T-helper 2 cell treated with Interferon-gamma antibody and Interleukin-4, amounts not matched to agents 100 ng/mL and 5 ng/mL, for 36 hours (primary cell): Measurements from ENCODE around the gene GHR. TPM values are rescaled to one million over a fixed set of nuclear protein-coding genes. Genes with fewer than 3 reads are reported as not detected.
"Not testable (repeated sequence)": the region's sequence is repeated elsewhere in the genome, so short reads cannot be mapped to it uniquely, and the experiment has no call there.

Experiments
- intact Hi-C: fragments of 100-400 bp; cut with micrococcal nuclease; formaldehyde crosslinking; loops from one replicate; pipeline ENCODE4 v1.15.1; 2023
- total RNA-seq: library from RNA; stranded (reverse); gene quantifications from 2 replicates; pipeline ENCODE4 v1.2.3, GENCODE V29; 2022

The GHR gene
- total RNA-seq, 1 donor from 2014 or later = not detected

DNA sequence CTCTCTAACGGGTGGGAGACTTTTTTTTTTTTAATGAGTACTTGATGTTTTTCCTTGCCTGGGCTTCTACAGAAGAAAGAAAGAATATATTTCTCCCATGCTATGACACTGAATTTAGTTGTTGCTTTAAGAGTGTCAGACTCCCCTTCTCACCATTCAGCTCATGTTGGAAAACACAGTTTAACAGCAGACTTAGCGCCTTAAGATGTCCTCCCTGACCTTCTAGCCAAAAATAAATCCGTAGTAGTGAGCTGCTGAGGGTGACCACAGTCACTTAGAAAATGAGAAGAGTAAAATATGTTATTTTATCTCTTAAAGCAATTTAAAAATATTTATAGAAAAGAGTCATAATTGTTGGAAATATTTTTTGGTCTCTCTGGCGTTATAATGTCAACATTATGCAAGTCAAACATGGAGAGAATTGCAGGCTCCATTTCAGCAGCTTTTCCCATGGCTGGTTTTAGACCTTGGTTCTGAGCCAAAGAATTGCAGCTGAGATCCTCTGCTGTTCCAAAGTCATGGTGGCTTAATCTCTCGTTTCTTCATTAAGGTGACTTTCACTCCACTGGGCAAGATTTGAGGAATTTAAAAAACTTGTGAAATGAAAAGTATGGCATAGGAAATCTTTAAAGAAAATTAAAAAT is 143.5 kb downstream of the GHR start:
- intact Hi-C loops = no loop called here

DNA sequence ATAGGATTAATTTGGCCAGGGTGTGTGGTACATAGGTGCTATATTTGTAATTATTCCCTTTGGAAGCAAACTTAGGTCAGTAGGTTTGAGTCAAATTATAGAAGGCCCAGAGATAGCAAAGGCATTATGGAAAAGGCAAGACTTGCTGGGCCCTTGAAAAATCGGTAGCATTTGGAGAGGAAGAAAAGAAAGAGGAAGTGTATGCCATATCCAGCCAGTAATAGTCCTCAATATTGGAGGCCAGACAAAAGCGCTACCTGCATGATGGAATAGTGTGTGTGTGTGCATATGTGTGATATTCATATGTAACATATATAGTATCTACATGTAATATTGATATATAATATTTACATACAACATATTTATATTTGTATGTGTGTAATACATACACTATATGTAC is 146.1 kb downstream of the GHR start:
- intact Hi-C loops = no loop called here

DNA sequence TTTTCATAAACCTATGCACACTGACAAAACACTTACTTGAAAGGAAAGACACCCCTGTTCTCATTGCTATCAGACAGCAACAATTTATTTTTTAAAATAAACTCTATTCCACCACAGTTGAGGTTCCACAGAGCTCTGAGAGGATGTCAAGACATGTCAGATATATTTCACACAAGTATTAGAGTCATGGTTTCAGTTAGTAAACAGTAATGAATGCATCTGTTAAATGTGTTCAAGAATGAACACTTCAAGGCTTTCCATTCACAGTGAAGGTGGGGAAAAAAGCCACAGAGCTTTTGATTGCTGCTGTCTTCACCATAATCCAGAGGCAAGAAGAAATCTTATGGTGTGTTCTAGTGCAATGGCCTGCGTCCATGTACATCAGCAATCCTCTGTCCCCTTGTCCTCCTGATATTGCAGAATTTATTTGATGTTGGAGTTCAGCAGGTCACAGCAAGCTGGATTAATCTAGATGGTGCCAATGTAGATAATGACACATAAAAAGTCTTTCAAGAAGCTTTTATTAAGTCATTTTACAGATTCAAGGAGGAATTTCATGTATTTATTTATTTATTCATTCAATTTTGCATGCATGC is 146.8 kb downstream of the GHR start:
- intact Hi-C loops = no loop called here

DNA sequence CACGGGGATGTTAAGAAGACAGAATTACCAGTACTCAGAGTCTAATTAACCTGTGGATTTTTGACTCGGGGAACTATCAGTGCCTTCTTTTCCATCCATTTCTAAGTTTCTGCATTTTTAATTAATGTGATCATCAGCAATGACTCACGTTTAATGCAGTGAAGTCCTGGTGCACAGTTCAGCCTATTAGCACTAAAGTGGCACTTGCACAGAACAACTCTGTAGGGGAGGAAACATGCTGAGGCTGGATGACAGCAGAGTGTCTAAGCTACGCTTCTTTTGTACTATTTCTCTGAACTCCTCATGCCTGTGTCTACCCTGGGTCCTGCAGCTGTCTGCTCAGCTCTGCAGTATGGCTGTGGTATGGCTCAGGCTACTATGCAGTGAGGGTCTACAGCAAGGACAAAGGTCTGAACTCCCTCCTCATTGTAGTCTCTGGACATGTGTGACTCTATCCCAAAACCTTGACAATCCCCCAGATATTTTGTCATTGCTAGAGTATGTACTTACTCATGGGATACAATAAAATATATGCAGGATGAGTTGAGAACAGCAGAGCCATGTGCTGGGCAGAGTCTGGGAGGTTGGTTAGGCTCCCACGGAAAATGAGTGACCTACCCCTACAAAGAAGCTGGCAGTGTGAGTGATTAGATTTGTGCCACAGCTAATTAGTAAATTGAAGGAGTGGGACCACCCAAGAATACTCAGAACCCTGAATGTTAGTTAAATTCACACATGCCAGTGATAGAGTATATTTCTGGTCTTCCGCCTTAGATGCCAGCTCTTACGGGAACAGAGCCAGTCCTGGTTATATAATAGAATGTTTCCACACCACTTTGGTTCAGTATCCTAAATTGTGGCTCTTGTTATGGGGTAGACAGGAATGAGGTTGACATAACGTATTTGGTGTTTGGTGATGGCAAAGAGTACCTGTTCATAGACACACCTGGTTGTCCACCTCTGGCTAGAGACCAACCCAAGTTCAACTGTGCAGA is 148.0 kb downstream of the GHR start:
- intact Hi-C loops = no loop called here

DNA sequence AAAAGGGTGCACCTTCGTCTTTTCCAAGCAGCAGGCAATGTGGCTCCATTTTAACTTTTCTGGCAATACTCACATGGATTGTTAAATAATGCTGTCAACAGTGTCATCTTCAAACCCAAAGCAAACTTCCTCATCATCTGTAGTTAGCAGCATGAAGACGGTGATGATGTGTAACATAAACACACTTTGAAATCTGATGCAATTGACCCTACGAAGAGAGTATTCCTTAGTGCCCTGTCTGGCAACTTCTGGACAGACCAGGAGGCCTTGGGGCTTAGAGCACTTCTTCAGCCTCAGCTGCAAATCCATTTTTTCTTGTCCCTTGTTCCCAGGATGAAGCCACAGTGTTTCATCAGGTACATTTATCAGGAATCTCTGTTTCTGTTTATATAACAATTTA is 149.1 kb downstream of the GHR start:
- intact Hi-C loops = no loop called here

DNA sequence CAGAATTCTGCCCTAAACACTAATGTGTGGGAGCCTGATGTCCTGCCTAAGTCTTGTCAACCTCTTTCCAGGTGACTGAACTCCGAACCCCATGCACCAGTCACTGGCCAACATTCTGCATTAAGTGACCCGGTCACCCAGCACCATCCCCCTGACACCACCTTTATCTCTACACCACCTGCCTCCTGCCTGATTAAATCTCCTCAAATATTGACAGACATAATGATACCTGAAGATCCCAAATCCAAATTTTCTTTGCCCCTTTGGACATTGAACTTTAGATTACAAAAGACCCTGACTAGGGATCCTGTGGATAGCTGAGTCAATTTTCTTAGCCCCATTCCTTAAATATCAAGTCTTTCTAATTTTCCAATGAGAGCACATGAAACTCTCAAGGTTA is 150.1 kb downstream of the GHR start:
- intact Hi-C loops = no loop called here

DNA sequence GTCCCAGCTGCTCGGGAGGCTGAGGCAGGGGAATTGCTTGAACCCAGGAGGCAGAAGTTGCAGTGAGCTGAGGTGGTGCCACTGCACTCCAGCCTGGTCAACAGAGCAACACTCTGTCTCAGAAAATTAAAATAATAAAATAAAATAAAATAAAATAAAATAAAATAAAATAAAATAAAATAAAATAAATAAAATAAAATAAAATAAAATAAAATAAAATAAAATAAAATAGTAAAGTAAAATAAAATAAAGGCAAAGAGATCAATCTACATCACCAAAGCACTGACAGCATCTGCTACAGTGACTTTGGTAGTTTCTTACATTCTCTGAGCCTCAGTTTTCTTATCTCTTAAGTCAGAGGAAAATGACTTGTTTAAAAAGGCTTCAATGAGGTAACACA is 152.7 kb downstream of the GHR start:
- intact Hi-C loops = not testable (repeated sequence)

DNA sequence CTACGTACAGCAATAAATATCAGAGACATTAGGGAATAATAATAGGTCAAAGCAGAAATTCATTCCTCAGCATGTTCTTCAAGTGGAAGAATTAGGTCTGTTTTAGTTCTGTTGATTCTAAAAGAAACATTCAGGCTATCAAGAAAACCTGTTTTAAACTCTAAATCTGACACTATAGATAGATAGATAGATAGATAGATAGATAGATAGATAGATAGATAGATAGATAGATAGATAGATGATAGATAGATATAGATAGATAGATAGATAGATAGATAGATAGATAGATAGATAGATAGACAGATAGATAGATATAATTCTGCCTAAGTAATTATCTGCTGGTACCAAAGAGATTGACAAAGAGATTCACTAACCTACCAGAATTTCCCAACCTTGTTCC is 155.7 kb downstream of the GHR start:
- intact Hi-C loops = not testable (repeated sequence)

DNA sequence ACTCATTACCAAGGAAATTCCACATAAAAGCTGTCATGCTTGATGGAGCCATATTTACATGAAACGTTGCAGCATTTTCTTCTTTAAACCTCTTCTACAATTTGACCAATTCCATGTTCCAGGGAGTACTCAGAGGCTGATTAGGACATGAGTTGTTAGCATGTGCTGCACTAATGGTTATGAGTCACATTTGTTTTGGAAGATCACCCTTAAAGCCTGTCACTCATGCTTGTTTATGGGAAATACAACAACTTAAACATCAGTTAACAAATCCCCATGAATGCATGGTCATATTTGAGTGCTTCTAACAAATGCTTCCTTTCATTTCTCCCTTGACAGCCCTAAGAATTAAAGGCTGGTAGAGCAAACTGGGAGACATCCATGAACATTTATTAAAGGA is 156.1 kb downstream of the GHR start:
- intact Hi-C loops = no loop called here

DNA sequence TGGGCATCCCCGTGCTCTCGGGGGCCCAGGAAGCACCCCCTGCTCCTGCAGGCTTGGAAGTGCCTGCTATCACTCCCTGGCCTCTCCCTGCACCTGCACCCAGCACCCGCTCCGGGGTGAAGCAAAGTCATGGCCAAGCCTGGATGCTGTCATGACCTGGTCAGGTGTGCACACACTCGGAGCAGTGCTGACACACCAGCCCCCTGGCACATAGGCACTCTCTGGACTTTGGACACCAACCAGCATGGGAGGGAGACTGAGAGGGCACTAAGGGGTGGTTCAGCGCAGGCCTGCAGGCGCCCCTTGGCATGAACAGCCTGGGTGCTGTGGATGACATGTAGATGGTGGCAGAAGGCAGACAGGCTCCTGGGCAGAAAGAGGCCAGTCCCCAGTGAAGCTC is 158.6 kb downstream of the GHR start:
- intact Hi-C loops = loop anchor here (2.0 to 10.0 kb wide), 2 partner anchors 185 to 303 kb away; no protein-coding TSS in a partner anchor

DNA sequence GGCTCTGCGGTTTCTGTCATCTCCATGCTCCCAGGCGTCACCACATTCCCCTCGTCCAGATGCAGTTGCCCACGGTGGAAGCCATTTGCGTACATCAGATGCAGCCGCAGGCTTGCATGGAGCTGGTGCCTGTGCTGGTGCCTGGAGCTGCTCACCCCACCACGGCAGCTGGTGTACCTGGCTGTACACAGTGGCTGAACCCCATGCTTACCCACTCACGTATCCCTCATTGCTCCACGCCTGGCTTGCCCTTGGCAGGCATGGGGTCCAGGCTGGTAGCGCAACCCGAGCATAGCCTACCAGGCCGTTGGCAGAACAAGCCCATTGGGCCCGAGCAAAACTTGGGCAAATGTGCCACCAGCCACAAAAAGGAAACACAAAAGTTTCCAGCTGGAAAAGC is 159.5 kb downstream of the GHR start:
- intact Hi-C loops = loop anchor here (2.0 to 10.0 kb wide), 2 partner anchors 184 to 302 kb away; no protein-coding TSS in a partner anchor

DNA sequence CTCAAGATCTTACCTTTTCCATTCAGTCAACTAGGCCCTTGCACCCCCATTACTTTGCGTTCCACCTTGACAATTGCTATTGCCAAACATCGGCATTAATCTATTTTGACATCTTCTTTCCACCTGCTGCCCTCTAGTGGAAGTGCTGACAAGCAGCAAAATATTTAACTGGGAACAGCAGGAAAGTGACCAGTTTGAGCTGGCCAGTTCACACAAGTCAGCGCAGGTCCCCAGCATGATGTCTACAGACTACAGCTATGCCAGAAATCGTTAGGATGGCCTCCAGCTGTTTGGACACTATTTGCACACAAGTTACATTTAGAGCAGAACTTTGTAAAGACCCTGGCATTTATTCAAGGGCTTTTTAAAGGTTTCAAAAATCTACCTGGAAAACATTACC is 160.1 kb downstream of the GHR start:
- intact Hi-C loops = loop anchor here (2.0 to 10.0 kb wide), 2 partner anchors 183 to 301 kb away; no protein-coding TSS in a partner anchor

DNA sequence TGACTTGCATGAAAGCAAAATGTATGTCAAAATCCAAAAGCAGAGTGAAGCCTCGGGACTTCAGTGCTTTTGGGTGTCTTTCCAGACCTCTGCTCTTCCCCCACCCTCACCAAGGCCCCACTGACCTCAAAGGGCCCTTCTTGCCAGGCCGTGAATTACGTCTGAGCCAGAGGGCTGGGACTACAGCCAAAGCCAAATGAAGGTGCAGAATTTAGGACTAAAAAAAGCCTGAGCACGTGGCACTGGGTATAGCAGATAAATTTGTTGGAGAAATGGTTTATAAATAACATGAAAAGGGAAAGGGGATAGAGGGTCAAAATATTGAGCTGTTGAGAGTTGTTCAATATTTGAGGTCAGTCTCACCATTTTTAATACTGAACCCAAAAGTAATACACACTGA is 163.4 kb downstream of the GHR start:
- intact Hi-C loops = loop anchor here (10.0 kb wide), 1 partner anchor 298 kb away; no protein-coding TSS in a partner anchor

DNA sequence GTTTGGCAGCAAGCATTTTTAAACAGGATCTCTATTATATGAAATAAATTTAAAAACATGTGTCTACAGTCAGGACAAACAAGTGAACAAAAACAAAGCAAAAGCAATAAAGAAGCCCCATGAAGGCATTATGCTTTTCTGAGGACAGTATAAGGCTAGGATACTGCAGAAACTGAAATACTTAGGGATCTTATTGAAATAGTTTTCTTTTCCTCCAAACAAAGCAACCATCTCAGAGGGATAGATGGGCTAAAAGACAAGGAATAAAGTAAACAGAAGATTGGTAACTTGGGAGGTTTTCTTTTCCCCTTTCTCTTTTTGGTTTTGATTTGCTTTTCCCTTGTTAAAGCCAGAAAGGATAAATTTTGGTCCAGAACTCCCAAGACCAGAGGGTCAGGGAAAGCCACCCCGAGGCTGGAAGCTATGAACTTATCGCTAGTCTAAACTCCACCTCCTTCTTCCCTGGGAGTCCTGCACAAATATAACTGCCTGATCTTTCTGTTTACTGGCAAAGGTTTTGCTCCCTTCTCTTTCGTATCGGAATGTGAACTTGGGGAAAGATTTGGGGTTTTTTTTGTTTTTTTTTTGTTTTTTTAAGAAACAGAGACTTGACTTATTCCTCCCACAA is 164.0 kb downstream of the GHR start:
- intact Hi-C loops = loop anchor here (10.0 kb wide), 1 partner anchor 298 kb away; no protein-coding TSS in a partner anchor

DNA sequence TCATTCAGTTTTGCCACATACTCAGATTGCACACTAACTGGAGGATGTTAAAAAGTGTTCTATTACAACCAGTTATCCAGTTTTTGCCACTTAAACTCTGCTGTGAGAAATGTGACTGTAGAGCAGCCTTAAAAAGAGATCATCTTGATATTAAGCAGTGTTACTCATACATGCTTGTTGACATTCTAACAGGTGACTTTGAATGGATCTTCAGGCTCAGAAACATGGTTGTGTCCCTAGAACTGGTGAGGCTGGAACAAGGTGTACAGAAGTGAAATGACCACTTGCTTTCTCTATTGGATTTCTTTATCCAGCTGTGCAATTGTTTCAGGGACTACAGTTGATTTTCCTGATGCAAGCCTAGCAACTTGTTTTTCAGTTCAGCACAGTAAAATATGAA is 167.3 kb downstream of the GHR start:
- intact Hi-C loops = no loop called here

DNA sequence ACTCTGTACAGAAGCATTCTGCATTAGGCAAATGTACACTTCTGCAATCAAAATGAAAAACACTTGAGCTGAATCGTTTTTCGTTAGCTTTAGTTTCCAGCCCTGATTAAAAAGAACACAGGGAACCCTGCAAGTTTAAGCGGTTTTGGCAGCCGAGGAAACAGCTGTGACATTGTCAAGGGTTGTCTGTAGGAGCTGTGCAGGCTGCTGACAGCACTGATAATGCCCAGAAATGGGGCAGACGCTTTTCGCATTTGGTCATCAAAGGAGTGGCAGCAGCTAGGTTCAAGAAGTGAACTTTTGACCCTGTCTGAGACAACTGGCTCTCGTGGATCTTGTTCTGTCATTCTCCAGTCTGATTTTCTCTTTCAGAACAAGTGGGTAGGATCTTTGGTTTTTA is 167.8 kb downstream of the GHR start:
- intact Hi-C loops = no loop called here

DNA sequence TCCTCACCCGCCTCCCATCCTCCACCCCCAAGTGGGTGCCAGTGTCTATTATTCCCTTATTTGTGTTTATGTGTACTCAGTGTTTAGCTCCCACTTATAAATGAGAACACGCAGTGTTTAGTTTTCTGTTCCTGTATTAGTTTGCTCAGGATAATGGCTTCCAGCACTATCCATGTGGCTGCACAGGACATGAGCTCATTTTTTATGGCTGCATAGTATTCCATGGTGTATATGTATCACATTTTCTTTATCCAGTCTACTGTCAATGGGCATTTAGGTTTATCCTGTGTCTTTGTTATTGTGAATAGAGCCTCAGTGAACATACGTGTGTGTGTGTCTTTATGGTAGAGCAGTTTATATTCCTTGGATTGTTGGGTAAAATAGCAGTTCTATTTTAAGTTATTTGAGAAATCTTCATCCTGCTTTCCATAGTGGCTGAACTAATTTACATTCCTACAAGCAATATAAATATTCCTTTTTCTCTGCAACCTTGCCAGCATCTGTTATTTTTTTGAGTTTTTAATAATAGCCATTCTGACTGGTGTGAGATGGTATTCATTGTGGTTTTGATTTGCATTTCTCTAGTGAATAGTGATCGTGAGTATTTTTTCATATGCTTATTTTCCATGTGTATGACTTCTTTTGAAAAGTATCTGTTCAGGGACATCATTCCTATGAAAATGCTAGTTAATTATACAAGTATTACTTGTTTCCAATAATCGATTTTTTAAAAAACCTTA is 169.3 kb downstream of the GHR start:
- intact Hi-C loops = no loop called here

DNA sequence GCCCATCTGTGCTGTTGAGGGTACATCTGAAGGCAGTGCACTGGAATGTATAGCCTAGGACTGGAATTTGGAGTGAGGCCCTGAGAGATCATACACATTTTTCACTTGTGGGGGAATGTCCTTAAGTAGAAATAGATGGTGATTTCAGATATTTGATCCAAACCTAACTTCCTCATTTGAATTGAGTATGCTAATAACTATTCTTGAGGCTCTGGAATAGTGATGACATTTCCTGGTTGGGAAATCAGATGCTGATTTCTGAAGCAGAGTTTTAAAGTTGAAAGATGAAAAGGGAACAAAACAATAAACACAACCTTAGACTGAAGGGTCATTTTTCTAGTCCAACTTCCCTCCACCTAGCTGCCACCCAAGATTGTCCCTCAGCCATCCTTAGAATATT is 170.4 kb downstream of the GHR start:
- intact Hi-C loops = no loop called here

DNA sequence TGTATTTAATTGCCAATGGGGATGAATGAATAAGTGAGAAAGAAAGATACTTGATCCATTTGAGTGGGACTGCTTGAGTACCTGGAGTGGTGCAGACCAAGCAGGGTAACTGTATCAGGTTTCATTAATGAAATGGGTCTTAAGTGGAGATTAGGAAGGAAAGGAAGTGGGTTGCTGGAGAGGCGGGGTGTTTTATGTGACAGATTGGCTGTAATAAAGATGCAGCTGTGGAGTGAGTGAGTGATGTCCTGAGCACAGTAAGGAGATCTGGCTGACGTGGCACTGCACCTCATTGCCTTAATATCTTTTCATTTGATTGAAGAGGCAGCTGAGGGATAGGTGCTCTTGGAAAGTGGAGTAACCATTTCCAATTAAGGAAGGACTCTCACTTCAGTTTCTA is 172.4 kb downstream of the GHR start:
- intact Hi-C loops = no loop called here

DNA sequence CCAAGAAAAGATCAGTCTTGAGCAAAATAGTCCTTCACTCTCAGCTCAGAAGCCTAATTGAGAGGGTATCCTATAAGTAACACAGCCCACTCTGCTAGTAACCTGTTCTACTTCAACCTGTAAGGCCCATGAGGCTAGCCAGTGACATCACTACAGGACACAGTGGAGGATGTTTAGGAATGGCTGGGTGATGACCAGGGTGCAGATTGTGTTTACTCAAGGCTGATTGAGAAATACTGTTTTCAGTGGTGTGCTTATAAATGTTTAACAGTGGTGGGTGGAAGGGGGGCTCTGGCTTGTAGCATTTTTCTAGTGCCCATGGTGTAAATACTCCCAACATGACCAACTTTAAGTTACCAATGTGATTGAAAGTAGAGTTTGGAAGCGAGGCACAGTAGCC is 173.6 kb downstream of the GHR start:
- intact Hi-C loops = no loop called here
